ENCODE data around the gene WASF3. TPM values are rescaled to one million over a fixed set of nuclear protein-coding genes. Genes with fewer than 3 reads are reported as not detected.

The WASF3 gene
- total RNA-seq, 1 donor, result 14.2 TPM

- no peak for TF ChIP-seq CTCF (IDR thresholded peaks at IDR 0.05; ENCODE audit: insufficient read depth, low read depth, low read length)
- H3K4me3 ChIP-seq (ENCODE audit: low read depth, low read length), result no peak overlapping the region
- DNase-seq (ENCODE audit: low read depth), result no peak
Measured at GRCh38 chr13:26680123-26680450, 122.6 kb downstream of the WASF3 start.

- no peak for DNase-seq (ENCODE audit: low read depth)
- no peak for TF ChIP-seq CTCF (IDR thresholded peaks at IDR 0.05; ENCODE audit: insufficient read depth, low read depth, low read length)
- no peak overlapping the region for H3K4me3 ChIP-seq (ENCODE audit: low read depth, low read length)
Measured at GRCh38 chr13:26680572-26680971, 123.1 kb downstream of the WASF3 start.

GRCh38 chr13:26681036-26681435 lies 123.6 kb downstream of the WASF3 start:
- no peak for TF ChIP-seq CTCF (IDR thresholded peaks at IDR 0.05; ENCODE audit: insufficient read depth, low read depth, low read length)
- no peak for DNase-seq (ENCODE audit: low read depth)
- H3K4me3 ChIP-seq (ENCODE audit: low read depth, low read length), result no peak overlapping the region

GRCh38 chr13:26682606-26683005 lies 125.1 kb downstream of the WASF3 start:
- no peak for DNase-seq (ENCODE audit: low read depth)
- TF ChIP-seq CTCF (IDR thresholded peaks at IDR 0.05; ENCODE audit: insufficient read depth, low read depth, low read length), result no peak

GRCh38 chr13:26685606-26686005 lies 128.1 kb downstream of the WASF3 start:
- TF ChIP-seq CTCF (IDR thresholded peaks at IDR 0.05; ENCODE audit: insufficient read depth, low read depth, low read length), result no peak
- no peak for DNase-seq (ENCODE audit: low read depth)
- no peak overlapping the region for H3K4me3 ChIP-seq (ENCODE audit: low read depth, low read length)

More at GRCh38 chr13:26682606-26683005, 125.1 kb downstream of the WASF3 start:
- no peak overlapping the region for H3K4me3 ChIP-seq (ENCODE audit: low read depth, low read length)

GRCh38 chr13:26686285-26686684 lies 128.8 kb downstream of the WASF3 start:
- no peak for TF ChIP-seq CTCF (IDR thresholded peaks at IDR 0.05; ENCODE audit: insufficient read depth, low read depth, low read length)
- no peak overlapping the region for H3K4me3 ChIP-seq (ENCODE audit: low read depth, low read length)
- no peak for DNase-seq (ENCODE audit: low read depth)

GRCh38 chr13:26688286-26688685 lies 130.8 kb downstream of the WASF3 start:
- peak overlapping the region; percentile 23 for H3K4me3 ChIP-seq (ENCODE audit: low read depth, low read length)
- peak; percentile 22 for DNase-seq (ENCODE audit: low read depth)
- TF ChIP-seq CTCF (IDR thresholded peaks at IDR 0.05; ENCODE audit: insufficient read depth, low read depth, low read length), result no peak

All from fibroblast of villous mesenchyme (primary cell).